HG02885 (cell line): Measurements from ENCODE around the gene CACNG4.

Source experiments
- ATAC-seq: cut with Tn5 transposase; IDR thresholded peaks from one replicate; pipeline ENCODE4 v1.9.1; 2021; ENCODE audit warnings: mild to moderate bottlenecking; ENCODE audit not compliant: unreplicated experiment, poor library complexity

Gene CACNG4

DNA sequence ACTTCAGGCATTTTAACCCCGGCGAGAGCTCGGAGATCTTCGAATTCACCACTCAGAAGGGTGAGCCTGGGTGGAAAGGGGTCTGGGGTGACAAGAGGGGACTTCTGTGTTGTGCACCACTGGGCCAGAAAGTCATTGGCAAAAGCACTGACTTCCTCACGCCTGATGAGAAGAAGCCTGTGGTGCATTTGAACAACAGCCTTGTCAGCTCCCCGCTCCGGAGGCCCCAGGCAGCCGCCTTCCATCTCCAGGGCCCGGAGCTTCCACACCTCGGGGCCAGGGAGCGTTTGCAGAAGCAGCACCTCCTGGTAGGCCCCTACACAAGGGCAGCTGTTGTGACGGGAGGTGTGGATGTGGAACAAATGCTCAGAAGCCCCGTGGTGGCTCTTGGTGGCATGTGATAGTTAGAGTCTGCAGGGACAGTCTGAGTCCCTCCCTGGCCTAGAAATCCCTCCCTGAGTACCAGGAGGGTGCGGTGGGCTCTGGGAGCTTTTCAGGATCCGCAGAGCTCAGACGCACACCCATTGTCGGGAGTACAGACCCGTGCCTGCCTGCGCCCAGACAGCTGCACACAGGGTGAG, 89.6 kb downstream of the CACNG4 start:
- ATAC-seq, result no peak

DNA sequence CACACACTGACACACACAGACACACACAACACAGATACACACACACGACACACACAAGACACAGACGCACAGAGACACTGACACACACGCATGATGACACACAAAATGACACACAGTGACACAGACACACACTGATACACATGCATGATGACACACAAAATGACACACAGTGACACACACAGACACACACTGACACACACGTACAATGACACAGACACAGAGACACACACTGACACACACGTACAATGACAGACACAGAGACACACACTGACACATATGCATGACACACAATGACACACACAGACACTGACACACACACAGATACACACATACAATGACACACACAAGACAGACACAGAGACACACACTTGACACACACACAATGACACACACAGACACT, 90.1 kb downstream of the CACNG4 start:
- ATAC-seq, result no peak

DNA sequence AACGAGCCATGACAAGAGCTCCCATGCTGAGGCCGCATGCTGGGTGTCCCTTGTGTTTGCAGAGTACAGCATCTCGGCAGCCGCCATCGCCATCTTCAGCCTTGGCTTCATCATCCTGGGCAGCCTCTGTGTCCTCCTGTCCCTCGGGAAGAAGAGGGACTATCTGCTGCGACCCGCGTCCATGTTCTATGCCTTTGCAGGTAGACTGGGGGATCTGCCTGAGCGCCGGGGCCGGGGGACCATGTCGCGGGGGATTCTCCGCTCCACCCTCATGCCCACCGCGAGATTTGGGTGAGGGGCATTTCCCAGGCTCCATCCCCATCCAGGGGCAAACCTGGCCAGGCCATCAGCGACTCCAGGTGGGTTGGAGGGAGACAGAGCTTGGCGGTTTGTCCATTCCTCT, 90.5 kb downstream of the CACNG4 start:
- ATAC-seq, result no peak

DNA sequence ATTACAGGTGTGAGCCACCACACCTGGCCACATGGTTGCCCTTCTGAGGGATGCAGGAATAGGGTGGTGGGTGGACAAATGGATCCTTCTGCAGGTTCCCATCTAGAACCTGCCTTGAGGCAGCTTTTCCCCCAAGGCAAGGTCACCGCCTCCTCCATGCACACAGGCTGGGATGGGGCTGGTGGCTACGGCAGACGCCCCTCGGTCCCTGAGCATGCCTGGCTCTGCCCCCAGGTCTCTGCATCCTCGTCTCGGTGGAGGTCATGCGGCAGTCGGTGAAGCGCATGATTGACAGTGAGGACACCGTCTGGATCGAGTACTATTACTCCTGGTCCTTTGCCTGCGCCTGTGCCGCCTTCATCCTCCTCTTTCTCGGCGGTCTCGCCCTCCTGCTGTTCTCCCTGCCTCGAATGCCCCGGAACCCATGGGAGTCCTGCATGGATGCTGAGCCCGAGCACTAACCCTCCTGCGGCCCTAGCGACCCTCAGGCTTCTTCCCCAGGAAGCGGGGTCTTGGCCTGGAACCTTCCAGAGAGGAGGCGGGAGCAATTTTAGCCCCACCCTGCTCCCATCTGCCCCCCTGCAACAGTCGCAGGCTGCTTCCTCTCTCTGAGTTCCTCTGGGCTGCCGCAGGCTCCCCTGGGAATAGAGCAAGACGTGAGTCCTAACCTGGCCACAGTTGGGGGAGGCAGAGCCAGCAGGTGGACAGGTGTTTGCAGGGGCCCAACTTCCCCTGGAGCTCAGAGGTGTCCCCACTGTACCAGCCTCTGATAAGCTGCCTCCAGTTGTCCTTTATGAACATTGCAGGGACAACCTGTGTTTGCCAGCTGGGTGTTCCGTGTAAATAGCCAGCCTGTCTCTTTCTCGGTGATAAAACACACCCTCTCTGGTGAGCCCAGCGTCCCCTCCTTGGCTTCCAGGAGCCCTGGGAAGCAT, 91.6 kb downstream of the CACNG4 start:
- no peak for ATAC-seq

DNA sequence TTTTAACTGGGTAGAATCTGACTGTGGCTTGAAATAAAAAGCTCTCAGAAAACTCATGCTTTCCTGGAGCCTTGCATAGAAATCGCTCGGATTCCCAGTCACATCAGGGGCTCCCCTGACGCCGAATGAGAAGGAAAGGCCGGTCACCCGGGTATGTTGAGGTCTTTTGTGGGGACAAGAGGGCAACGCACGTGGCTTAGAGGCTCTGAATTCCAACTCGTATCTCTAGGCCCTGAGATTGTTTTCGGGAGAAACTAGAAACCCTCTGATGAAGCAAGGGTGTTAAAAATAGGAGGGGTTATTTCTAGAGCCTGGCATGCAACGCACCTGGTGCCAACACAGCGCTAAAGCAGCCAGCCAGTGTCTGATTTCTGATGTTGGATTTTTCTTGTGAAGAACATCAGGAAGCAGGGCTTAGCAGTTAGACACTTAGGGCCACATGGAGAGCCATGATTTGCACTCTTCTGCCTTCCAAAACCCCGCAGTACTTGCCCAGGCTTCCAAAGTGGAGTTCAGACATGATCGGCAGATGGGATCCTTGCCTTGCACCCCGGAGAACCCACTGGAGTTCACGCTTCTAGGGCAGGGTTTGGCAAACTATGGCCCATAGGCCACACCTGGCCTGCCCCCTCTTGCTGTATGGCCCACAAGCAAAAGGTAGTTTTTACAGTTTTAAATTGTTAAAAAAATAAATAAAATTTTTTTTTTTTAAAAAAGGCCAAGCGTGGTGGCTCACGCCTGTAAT, 92.4 kb downstream of the CACNG4 start:
- ATAC-seq, result no peak

DNA sequence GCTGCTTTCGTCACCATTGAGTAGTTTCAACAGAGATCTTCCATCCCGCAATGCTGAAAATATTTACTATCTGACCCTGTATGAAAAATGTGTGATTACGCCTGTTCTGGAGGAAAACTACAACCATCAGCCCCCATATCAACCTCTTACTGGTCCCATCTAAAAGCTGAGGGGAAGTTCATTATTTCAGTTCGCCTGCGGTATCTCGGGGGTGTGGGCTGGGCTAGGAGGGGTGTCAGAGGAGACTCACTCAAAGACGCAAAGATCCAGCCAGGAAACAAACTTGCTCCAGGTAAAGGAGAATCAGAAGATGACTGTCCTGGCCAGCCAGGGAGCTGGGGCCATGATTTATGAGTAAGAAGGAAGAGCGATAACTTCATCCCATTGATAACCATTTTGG, 93.5 kb downstream of the CACNG4 start:
- no peak for ATAC-seq

DNA sequence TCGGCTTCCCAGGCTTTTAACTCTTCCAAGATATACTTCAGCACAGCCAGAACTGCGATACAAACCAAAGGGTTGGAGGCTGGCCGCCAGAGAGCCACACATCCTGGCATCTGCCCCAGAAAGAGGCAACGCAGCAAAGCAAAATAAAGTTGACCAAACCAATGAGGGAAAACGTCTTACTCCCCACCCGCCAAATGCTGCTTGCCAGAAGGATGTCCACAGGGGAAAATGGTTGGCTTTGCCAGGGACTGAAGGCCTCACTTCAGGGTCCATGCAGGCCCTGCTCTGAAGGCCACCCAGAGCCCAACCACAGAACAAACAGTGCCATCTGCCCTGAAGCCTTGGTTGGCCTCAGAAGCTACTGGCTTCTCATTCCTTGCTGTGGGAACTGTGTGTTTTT, 94.9 kb downstream of the CACNG4 start:
- no peak for ATAC-seq

DNA sequence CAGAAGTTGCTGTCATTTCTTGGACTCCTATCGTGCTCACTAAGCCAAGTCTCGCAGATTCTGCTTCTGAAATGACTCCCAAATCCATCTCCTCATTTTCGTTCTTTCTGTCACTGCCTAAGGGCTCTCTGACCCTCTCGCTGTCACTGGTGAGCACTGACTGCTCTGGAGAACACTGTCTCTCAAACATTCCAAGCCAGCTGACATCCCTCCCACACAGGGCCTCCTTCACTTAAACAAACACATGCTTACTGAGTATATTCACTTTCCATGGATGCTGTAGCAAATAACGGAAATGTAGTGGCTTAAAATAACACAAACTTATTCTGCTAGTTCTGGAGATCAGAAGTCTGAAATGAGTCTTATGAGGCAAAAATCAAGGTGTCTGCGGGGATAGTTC, 98.6 kb downstream of the CACNG4 start:
- no peak for ATAC-seq

DNA sequence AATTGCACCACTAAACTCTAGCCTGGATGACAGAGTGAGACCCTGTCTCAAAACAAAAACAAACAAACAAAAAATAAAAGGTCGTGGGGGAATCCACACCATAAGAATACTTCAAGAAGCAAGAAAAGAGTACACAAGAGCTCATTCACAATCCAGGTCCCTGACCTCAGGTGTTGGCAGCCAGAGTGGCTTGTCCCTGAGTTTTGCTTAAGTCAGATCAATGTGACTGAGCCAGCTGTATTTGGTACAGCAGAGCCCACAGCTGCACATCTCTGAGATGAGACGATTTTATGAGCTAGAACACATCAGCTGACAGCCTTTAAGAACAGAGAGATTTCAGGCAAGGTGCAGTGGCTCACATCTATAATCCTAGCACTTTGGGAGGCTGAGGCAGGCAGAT, 102.2 kb downstream of the CACNG4 start:
- no peak for ATAC-seq

DNA sequence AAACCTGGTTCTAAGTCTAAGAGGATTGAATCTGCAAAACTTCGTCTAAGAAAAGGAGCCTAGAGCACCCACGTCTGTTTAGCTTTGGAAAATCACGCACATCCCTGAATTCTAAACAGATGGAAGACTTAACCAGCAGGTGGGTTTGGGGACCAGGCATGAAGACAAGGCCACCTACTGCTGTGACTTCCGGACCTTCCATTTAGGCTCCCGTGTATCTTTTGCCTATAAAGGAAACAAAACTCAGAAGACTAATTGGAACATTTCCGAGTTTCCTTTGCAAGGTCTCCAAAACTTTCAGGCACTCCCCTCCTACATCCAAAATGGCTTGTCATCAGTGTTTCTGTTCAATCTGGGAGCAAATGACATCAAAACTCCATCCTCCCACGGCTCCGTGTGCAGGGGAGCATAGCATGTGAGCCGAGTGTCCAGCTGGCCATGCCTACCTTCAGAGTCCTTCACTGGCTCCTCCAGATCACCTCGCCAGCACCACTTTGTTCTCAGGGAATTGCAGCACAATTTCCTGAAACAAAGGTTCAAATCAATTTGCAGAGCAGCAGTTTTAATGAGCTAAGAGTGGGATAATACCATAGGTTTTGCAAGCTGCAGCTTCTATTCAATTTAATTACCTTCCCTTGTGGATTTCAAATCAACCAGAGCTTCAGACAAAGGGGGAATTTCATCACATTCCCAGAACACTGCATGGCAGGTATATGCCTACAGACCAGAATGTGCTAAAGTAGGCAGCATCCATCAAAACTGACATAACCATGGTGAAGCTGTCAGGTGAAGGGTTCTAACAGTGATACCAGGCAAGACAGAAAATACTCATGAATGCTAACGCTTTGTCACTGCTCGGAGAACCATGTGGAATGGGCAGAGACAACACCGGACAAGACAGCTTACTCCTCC, 103.3 kb downstream of the CACNG4 start:
- ATAC-seq, result no peak

DNA sequence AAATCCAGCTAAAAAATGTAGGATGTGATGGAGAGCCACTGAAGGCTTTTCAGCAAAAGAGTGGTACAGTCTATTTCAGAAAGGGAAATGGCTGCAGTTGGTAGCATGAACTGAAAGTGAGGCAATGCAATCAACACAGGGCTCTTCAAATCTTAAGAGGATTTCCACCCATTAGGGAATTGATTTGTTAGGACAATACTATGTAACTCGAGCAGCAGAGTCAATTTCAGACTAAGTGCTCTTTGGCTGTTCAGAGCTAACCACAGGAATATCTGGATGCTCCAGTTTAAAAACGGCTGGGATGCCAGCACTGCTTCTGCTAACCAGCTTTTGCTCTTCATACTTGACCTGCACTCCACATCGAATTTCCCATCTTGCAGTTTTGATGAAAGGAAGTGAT, 104.5 kb downstream of the CACNG4 start:
- ATAC-seq, result no peak

DNA sequence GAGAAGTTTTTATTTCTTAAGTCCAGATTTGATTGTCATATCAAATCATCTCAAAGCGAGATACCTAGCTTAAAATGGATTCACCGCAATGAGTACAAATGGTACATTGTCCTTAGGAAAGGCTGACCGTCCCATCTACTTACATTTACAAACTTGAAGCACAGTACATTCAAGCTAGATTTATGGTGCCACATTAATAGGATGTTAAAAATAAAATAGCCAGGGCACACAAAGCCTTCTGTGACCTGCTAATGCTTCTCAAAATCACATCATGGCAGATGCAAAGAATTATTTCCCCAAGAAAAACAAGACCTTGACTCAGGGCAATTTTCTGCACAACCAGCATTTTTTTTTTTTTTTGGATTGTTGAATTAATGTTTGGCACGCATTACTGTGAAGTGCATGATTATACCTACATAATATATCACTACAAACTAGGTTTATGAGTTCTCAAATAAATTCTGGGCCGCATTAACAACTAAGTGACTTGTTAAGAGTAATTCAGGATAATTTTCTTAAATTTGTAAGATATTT, 105.2 kb downstream of the CACNG4 start:
- ATAC-seq, result no peak

DNA sequence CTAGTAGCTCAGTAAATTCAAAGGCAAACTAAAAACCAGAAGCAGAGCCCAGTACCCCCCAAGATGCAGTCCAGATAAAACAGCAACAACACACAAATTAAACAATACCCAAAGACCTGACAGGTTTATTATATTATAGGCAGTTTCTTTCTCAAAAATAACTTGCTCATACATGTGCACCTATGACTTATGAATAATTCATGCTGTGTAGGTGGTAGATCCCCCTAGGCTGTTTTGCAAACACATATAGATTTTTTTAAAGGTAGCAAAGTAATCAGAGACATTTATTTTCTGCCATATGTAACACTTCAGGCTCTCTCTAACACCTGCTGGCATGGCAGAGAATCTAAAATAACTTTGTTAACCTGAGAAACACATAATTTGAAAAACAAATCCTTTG, 107.1 kb downstream of the CACNG4 start:
- no peak for ATAC-seq

DNA sequence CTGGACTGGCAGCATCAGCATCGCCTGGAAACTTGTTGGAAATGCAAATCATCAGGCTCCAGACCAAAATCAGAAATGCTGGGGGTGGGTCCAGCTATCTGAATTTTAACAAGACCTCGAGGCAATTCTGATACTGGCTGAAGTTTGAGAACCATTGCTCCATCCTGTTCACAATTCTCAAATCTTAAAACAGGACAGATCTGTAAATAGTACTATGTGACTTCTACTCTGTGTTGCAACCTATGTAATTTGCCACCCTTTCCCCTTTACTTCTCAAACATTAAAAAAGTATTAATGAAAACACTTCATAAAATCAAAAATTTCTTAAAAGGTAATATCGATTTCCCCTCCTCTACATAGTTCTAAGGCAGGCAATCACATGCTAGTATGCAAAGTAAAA, 108.4 kb downstream of the CACNG4 start:
- no peak for ATAC-seq

DNA sequence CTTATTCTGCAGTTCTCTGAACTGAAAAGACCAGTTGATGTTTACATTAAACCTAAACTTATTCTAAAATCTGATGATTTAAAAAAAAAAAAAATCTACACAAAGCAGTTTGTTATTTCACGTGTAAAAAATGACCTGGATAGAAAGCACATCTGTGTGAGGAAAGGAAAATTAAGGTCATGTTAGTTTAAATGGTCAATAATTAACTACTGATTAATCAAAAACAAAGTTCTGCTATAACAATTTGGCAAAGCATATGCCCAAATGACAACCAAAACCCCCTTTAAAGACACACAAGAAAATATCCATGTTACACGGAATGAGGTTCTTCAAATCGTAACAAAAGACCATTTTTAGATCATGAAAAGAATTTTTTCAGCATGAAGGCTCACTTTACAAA, 110.3 kb downstream of the CACNG4 start:
- ATAC-seq, result no peak

DNA sequence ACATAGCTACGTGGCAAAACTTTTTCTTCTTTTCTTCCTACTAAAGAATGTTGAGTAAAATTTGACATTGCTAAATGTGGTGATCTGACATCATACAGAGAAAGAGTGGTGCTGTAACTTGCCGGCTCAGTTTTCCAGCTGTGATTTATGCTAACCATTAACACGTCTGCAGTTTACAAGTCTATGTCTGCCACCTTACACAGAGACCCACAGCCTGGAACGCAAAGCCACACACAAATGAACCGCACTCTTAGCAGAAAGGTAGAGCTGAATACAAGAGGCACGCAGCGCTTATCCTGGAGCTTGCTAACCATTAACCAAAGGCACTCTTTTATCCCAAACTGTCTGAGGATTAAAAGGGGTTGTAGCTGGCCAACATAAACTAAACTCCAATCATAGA, 111.8 kb downstream of the CACNG4 start:
- no peak for ATAC-seq

DNA sequence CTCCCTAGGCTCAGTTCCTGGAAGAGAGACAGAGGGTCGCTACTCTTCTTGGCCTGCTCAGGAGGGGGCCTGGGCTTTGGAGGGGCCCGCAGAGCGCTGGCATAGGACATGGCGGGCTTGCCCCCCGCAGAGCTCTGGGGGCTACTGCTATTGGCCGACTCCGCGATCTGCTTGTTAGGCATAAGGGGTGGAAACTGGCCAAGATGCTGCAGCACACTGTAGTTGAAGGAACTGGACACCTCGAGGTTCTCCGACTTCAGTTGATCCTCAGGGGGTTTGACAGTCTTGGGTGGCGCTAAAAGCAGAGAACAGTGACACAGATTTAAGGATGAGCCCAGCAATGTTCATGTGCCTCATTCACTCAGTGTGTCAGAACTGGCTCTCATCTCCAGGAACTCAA, 113.8 kb downstream of the CACNG4 start:
- no peak for ATAC-seq

DNA sequence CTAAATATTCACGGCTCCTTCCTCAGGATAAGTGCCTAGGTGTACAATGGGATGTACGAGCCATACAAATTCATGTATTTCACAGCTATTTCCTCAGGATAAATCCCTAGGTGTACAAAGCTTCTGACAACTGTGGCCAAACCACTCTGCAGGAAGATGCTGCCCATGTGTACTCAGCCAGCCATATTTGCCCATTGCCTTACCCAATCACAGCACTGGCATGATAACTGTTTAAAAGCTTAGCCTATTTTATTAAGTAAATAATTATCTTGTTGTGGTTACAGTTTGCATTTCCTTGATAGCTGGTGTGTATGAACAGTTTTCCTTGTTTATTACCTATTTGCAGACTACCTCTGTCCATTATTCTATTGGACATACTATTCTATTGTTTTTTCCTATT, 115.0 kb downstream of the CACNG4 start:
- ATAC-seq, result no peak

DNA sequence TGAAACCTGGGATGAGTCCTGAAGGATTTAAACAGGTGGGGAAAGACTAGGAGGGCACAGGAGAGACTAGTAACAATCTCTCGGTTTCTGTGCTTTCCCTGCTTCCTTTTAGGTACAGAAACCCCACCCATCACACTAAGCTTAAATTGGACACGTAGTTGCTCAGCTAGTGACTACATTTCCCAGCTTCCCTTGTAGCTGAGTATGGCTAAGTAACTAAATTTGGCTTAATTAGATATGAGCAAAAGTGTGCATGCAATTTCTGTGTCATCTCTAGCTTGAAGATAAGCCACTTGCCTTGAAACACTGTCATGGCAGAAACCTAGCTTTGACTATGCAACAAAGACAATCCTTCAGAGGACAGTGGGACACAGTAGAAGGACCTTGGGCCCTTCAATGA, 116.3 kb downstream of the CACNG4 start:
- no peak for ATAC-seq

DNA sequence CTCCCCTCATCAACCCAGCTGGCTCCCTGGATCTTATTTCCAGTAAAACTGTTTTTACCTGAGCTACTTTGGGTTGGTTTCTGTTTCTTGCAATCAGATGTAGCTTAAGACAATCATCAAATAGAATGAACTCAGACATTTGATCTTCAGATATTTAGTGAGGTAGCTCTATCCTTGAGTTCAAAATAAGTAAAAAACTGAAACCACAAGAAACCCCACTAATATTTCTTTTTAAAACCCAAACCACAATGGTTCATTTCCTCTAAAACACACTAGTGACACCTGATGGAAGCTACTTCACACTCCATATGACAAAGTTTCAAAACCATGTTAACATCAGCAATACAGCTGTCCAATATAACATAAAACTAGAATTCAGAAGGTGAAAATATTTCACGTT, 117.6 kb downstream of the CACNG4 start:
- ATAC-seq, result peak; percentile 69
